Measurements from ENCODE around the gene ZBTB33. TPM values are rescaled to one million over a fixed set of nuclear protein-coding genes. Genes with fewer than 3 reads are reported as not detected.

Gene ZBTB33
- total and polyA plus RNA-seq, 4 donors = 6.1 to 18.1 (median 11.5) TPM

- Histone ChIP-seq H3K9ac (ENCODE audit: low read depth in 1 of 2, low read length in 2 of 2) (no peak overlapping the region), H3K27me3 (ENCODE audit: control insufficient read depth in 4 of 4, insufficient read depth in 4 of 4, low read length in 3 of 4) (no peaks in the 10 kb centered on the region), H3K9me3 (ENCODE audit: control insufficient read depth in 4 of 4, low read length in 3 of 4) (no peaks in the 10 kb centered on the region), H3K36me3 (ENCODE audit: control insufficient read depth in 4 of 4, insufficient read depth in 3 of 4, low read depth in 1 of 4, low read length in 3 of 4) (no peaks in the 10 kb centered on the region), H3K27ac (ENCODE audit: low read depth in 1 of 2, low read length in 2 of 2) (no peak overlapping the region), H3K4me1 (ENCODE audit: control insufficient read depth in 4 of 4, insufficient read depth in 4 of 4, low read length in 3 of 4) (peaks cover 0 to 16% (median 4%) of the 10 kb centered on the region in 4 donors), H3K4me3 (ENCODE audit: low read depth in 1 of 3, low read length in 3 of 3) (no peak overlapping the region)
- 19% methylated on average over 4 of the region's 4 CpGs for WGBS
- TF ChIP-seq HNF4G (IDR thresholded peaks at IDR 0.05) (no peak), YY1 (IDR thresholded peaks at IDR 0.05) (no peak), FOXA1 (IDR thresholded peaks at IDR 0.05) (no peak), HNF4A (conservative IDR thresholded peaks at IDR 0.05) (no peak), RAD21 (IDR thresholded peaks at IDR 0.05) (no peak), NR2F2 (IDR thresholded peaks at IDR 0.05) (no peak), MAX (IDR thresholded peaks at IDR 0.05) (no peak), EGR1 (IDR thresholded peaks at IDR 0.05; ENCODE audit: low read depth in 2 of 2) (no peak), ATF3 (IDR thresholded peaks at IDR 0.05) (no peak), RXRA (IDR thresholded peaks at IDR 0.05) (no peak), SP1 (IDR thresholded peaks at IDR 0.05) (no peak), CTCF (IDR thresholded peaks at IDR 0.05; ENCODE audit: low read depth, low read length, missing input control) (no peak)
- DNase-seq (ENCODE audit: low spot score) = no peak
Observed at GRCh38 chrX:120302434-120302833, 51.8 kb downstream of the ZBTB33 start.

GRCh38 chrX:120304256-120304655, 53.6 kb downstream of the ZBTB33 start:
- DNase-seq (ENCODE audit: low spot score) = no peak
- TF ChIP-seq HNF4G (IDR thresholded peaks at IDR 0.05) (no peak), YY1 (IDR thresholded peaks at IDR 0.05) (no peak), RAD21 (IDR thresholded peaks at IDR 0.05) (no peak), EGR1 (IDR thresholded peaks at IDR 0.05; ENCODE audit: low read depth in 2 of 2) (no peak), REST (IDR thresholded peaks at IDR 0.05) (no peak), MAX (IDR thresholded peaks at IDR 0.05) (no peak), NR2F2 (IDR thresholded peaks at IDR 0.05) (no peak), SP1 (IDR thresholded peaks at IDR 0.05) (no peak), GABPA (IDR thresholded peaks at IDR 0.05 in 1 of 2, conservative IDR thresholded peaks at IDR 0.05 in 1 of 2) (no peak), RXRA (IDR thresholded peaks at IDR 0.05) (no peak), JUND (IDR thresholded peaks at IDR 0.05) (no peak), FOXA2 (IDR thresholded peaks at IDR 0.05) (no peak), HNF4A (conservative IDR thresholded peaks at IDR 0.05) (no peak), FOXA1 (IDR thresholded peaks at IDR 0.05) (no peak), ZBTB33 (IDR thresholded peaks at IDR 0.05) (no peak), ATF3 (IDR thresholded peaks at IDR 0.05) (no peak)
- no peak overlapping the region for H3K4me3 ChIP-seq (ENCODE audit: low read depth in 1 of 3, low read length in 3 of 3)
- 84% methylated on average over 8 of the region's 8 CpGs for WGBS
- H3K4me1 ChIP-seq (ENCODE audit: control insufficient read depth in 4 of 4, insufficient read depth in 4 of 4, low read length in 3 of 4) = peaks cover 0 to 8% (median 4%) of the 10 kb centered on the region in 4 donors
- H3K27me3 ChIP-seq (ENCODE audit: control insufficient read depth in 4 of 4, insufficient read depth in 4 of 4, low read length in 3 of 4) = peaks cover 0 to 4% (median 0%) of the 10 kb centered on the region in 4 donors
- no peak overlapping the region for H3K9ac ChIP-seq (ENCODE audit: low read depth in 1 of 2, low read length in 2 of 2)
- no peak overlapping the region for H3K27ac ChIP-seq (ENCODE audit: low read depth in 1 of 2, low read length in 2 of 2)
- no peaks in the 10 kb centered on the region for H3K9me3 ChIP-seq (ENCODE audit: control insufficient read depth in 4 of 4, low read length in 3 of 4)
- H3K36me3 ChIP-seq (ENCODE audit: control insufficient read depth in 4 of 4, insufficient read depth in 3 of 4, low read depth in 1 of 4, low read length in 3 of 4) = no peaks in the 10 kb centered on the region
